NK-92 (cell line): ENCODE measurements around the gene MAD2L1.
"Not testable (repeated sequence)": the region's sequence is repeated elsewhere in the genome, so short reads cannot be mapped to it uniquely, and the experiment has no call there.

Experiments used
- DNase-seq: peaks from one replicate; lab custom pipeline; 2025; ENCODE audit not compliant: unreplicated experiment; lab: John Stamatoyannopoulos, UW

Gene MAD2L1

GRCh38 chr4:120066517-120067340 is at the start of gene MAD2L1:
MAD2L1 (minus strand) TSS chr4:120066848; CDS start chr4:120066734, 114 bp downstream.
- DNase-seq, result peak; percentile 87

- no peak for DNase-seq
These were observed 45.1 kb upstream of the MAD2L1 start for GRCh38 chr4:120111745-120112144.

- no peak for DNase-seq
These were observed 42.8 kb upstream of the MAD2L1 start for GRCh38 chr4:120109406-120109805.

GRCh38 chr4:120105472-120105871 is 38.8 kb upstream of the MAD2L1 start:
- DNase-seq, result no peak

GRCh38 chr4:120096508-120097297 is 30.1 kb upstream of the MAD2L1 start:
- DNase-seq, result no peak

- DNase-seq, result no peak
These were observed 21.9 kb upstream of the MAD2L1 start for GRCh38 chr4:120088507-120088906.

- not testable (repeated sequence) for DNase-seq
These were observed 21.4 kb upstream of the MAD2L1 start for GRCh38 chr4:120088066-120088465.

- DNase-seq, result no peak
These were observed 19.1 kb upstream of the MAD2L1 start for GRCh38 chr4:120085705-120086104.

GRCh38 chr4:120084327-120084726 is 17.7 kb upstream of the MAD2L1 start:
- no peak for DNase-seq

GRCh38 chr4:120083152-120083551 is 16.5 kb upstream of the MAD2L1 start:
- no peak for DNase-seq

GRCh38 chr4:120082251-120082650 is 15.6 kb upstream of the MAD2L1 start:
- DNase-seq, result no peak

GRCh38 chr4:120081726-120082125 is 15.1 kb upstream of the MAD2L1 start:
- DNase-seq, result no peak

GRCh38 chr4:120080533-120080932 is 13.9 kb upstream of the MAD2L1 start:
- no peak for DNase-seq

- DNase-seq, result no peak
These were observed 13.3 kb upstream of the MAD2L1 start for GRCh38 chr4:120079839-120080520.

GRCh38 chr4:120078216-120078615 is 11.6 kb upstream of the MAD2L1 start:
- no peak for DNase-seq

GRCh38 chr4:120071192-120071795 is 4.6 kb upstream of the MAD2L1 start:
- DNase-seq, result no peak

- DNase-seq, result no peak
These were observed 3.5 kb upstream of the MAD2L1 start for GRCh38 chr4:120070196-120070595.

- DNase-seq, result no peak
These were observed 603 bp downstream of the MAD2L1 start for GRCh38 chr4:120065974-120066516.

GRCh38 chr4:120064887-120065286 is 1.8 kb downstream of the MAD2L1 start:
- no peak for DNase-seq

GRCh38 chr4:120063711-120064110 is 2.9 kb downstream of the MAD2L1 start:
- not testable (repeated sequence) for DNase-seq

GRCh38 chr4:120062663-120063195 is 3.9 kb downstream of the MAD2L1 start:
- no peak for DNase-seq
